BE2C (cell line): ENCODE measurements around the gene SFXN4.

ENCODE experiments used
- DNase-seq: peaks from one replicate; pipeline ENCODE4 v3.0.0-alpha.2; 2020
- H3K27me3 ChIP-seq: fragments of 250-450 bp; sonication (Bioruptor Pico); 2 replicates; pipeline ENCODE4 v1.5.1; 2020; ENCODE audit warnings: mild to moderate bottlenecking
- H3K36me3 ChIP-seq: fragments of 250-450 bp; sonication (Bioruptor Pico); 2 replicates; pipeline ENCODE4 v1.5.1; 2020; ENCODE audit warnings: mild to moderate bottlenecking
- H3K4me1 ChIP-seq: fragments of 250-450 bp; sonication (Bioruptor Pico); 2 replicates; pipeline ENCODE4 v1.5.1; 2020
- H3K4me3 ChIP-seq: 2 replicates; pipeline ENCODE4 v1.5.1; 2011; ENCODE audit warnings: low read depth, low read length
- H3K9me3 ChIP-seq: fragments of 250-450 bp; sonication (Bioruptor Pico); 2 replicates; pipeline ENCODE4 v1.5.1; 2020
- CTCF ChIP-seq: IDR thresholded peaks from 2 replicates; pipeline ENCODE4 v1.5.1; 2012; ENCODE audit warnings: mild to moderate bottlenecking, low read depth, low read length

Gene SFXN4

GRCh38 chr10:119149729-119150128 lies 15.8 kb downstream of the SFXN4 start:
- H3K36me3 ChIP-seq = peaks cover 64% of the 10 kb centered on the region
- no peaks in the 10 kb centered on the region for H3K27me3 ChIP-seq
- TF ChIP-seq CTCF = peak; percentile 31; the same call in 1 of the 2 replicates
- no peak for DNase-seq
- H3K9me3 ChIP-seq = no peaks in the 10 kb centered on the region
- peaks cover 10% of the 10 kb centered on the region for H3K4me1 ChIP-seq
- no peak overlapping the region for H3K4me3 ChIP-seq

- Histone ChIP-seq H3K27me3 (no peaks in the 10 kb centered on the region), H3K4me1 (peaks cover 10% of the 10 kb centered on the region), H3K36me3 (peaks cover 58% of the 10 kb centered on the region), H3K4me3 (no peak overlapping the region), H3K9me3 (no peaks in the 10 kb centered on the region)
- no peak for TF ChIP-seq CTCF
- no peak for DNase-seq
These were observed 16.4 kb downstream of the SFXN4 start for GRCh38 chr10:119149157-119149556.

- DNase-seq = no peak
- Histone ChIP-seq H3K36me3 (peaks cover 45% of the 10 kb centered on the region), H3K27me3 (no peaks in the 10 kb centered on the region), H3K9me3 (no peaks in the 10 kb centered on the region), H3K4me1 (peaks cover 16% of the 10 kb centered on the region), H3K4me3 (no peak overlapping the region)
- TF ChIP-seq CTCF = no peak
These were observed 21.9 kb downstream of the SFXN4 start for GRCh38 chr10:119143657-119144056.

GRCh38 chr10:119140603-119141245 lies 24.8 kb downstream of the SFXN4 start:
- DNase-seq = no peak
- Histone ChIP-seq H3K4me1 (peaks cover 14% of the 10 kb centered on the region), H3K27me3 (no peaks in the 10 kb centered on the region), H3K4me3 (no peak overlapping the region), H3K36me3 (peaks cover 29% of the 10 kb centered on the region), H3K9me3 (no peaks in the 10 kb centered on the region)
- TF ChIP-seq CTCF = no peak

GRCh38 chr10:119139464-119140067 lies 25.9 kb downstream of the SFXN4 start:
- H3K36me3 ChIP-seq = peaks cover 26% of the 10 kb centered on the region; the same call in 1 of the 2 replicates
- no peaks in the 10 kb centered on the region for H3K27me3 ChIP-seq
- no peaks in the 10 kb centered on the region for H3K9me3 ChIP-seq
- DNase-seq = peak; percentile 60
- peaks cover 6% of the 10 kb centered on the region for H3K4me1 ChIP-seq
- no peak overlapping the region for H3K4me3 ChIP-seq
- peak; percentile 75 for TF ChIP-seq CTCF
